K562 (cell line): ENCODE data around the gene HTR1D. TPM values are rescaled to one million over a fixed set of nuclear protein-coding genes. Genes with fewer than 3 reads are reported as not detected.

ENCODE experiments used
- CREB1 ChIP-seq, 2 experiments: sonication (generic) in 1 of 2; formaldehyde crosslinking in 1 of 2; IDR thresholded peaks; 2 replicates each; pipeline versions ENCODE4 v1.6.1 to v1.8.0; 2012 to 2022; ENCODE audit warnings: inconsistent platforms in 1 of 2, mild to moderate bottlenecking in 1 of 2, missing genetic modification reagents in 1 of 2, moderate library complexity in 1 of 2
- E4F1 ChIP-seq: fragments of 250-450 bp; sonication (Bioruptor Pico); IDR thresholded peaks from 2 replicates; pipeline ENCODE4 v1.5.0; 2021; ENCODE audit warnings: mild to moderate bottlenecking, borderline replicate concordance
- ELF2 ChIP-seq: fragments of 250-450 bp; sonication (Bioruptor Pico); IDR thresholded peaks from 2 replicates; pipeline ENCODE4 v1.5.0; 2021; ENCODE audit warnings: mild to moderate bottlenecking
- ELF4 ChIP-seq: fragments of 450-650 bp; formaldehyde crosslinking; IDR thresholded peaks from 2 replicates; pipeline ENCODE4 v1.4.0; 2022; ENCODE audit warnings: missing genetic modification characterization
- HLTF ChIP-seq: fragments of 450-650 bp; IDR thresholded peaks from 2 replicates; pipeline ENCODE4 v1.6.1; 2016
- HNRNPUL1 ChIP-seq: fragments of 200-400 bp; formaldehyde crosslinking; IDR thresholded peaks from 2 replicates; pipeline ENCODE4 v1.6.1; 2017; ENCODE audit warnings: low read length
- NCOA6 ChIP-seq: fragments of 450-650 bp; IDR thresholded peaks from 2 replicates; pipeline ENCODE4 v1.6.1; 2017; ENCODE audit warnings: mild to moderate bottlenecking
- NR2F6 ChIP-seq: fragments of 450-650 bp; formaldehyde crosslinking; IDR thresholded peaks from 2 replicates; pipeline ENCODE4 v1.4.0; 2020; ENCODE audit warnings: mild to moderate bottlenecking
- PKNOX1 ChIP-seq: fragments of 450-650 bp; IDR thresholded peaks from 2 replicates; pipeline ENCODE4 v1.6.1; 2016
- PTBP1 ChIP-seq: fragments of 200-400 bp; formaldehyde crosslinking; IDR thresholded peaks from 2 replicates; pipeline ENCODE4 v1.6.1; 2017; ENCODE audit warnings: low read depth, low read length
- SMAD1 ChIP-seq: fragments of 150-350 bp; IDR thresholded peaks from 2 replicates; pipeline ENCODE4 v1.6.1; 2014; ENCODE audit warnings: low read length, low read depth; ENCODE audit not compliant: partially characterized antibody
- U2AF1 ChIP-seq: fragments of 200-400 bp; formaldehyde crosslinking; optimal IDR thresholded peaks from 2 replicates; pipeline ENCODE3; 2017; ENCODE audit warnings: mild to moderate bottlenecking, low read depth, low read length, moderate library complexity
- XRCC4 ChIP-seq: IDR thresholded peaks from one replicate; pipeline ENCODE4 v1.6.1; 2011; ENCODE audit not compliant: insufficient read depth, insufficient read length; ENCODE audit errors: extremely low read depth
- ZNF12 ChIP-seq: sonication (generic); formaldehyde crosslinking; IDR thresholded peaks from 2 replicates; pipeline ENCODE4 v1.4.0; 2020; ENCODE audit warnings: mild to moderate bottlenecking, missing genetic modification reagents
- ZNF184 ChIP-seq: sonication (generic); formaldehyde crosslinking; IDR thresholded peaks from 2 replicates; pipeline ENCODE4 v1.5.0; 2020; ENCODE audit warnings: missing genetic modification reagents
- polyA plus RNA-seq, 8 experiments: library from polyadenylated mRNA; depleted of rRNA in 4 of 8; stranded (reverse) in 5 of 8; unstranded in 3 of 8; fragments of >200 nt; fragmentation: Nextera tagmentation in 2 of 8; fragmentation: Illumina TruSeq in 1 of 8; extraction: Ambion mirVana in 2 of 8; extraction: Trizol in 1 of 8; gene quantifications; 2 replicates each; pipeline versions ENCODE4 v1.2.1 to v1.2.3, GENCODE V29; 2011 to 2014; ENCODE audit warnings: inconsistent platforms in 1 of 8, missing spikeins in 1 of 8
- total RNA-seq, 7 experiments: library from RNA; depleted of rRNA in 6 of 7; stranded (reverse); fragments of >200 nt in 6 of 7; fragmentation: Illumina TruSeq in 2 of 7; extraction: Trizol in 2 of 7; gene quantifications; 2 replicates each; pipeline versions ENCODE4 v1.2.1 to v1.2.3, GENCODE V29; 2011 to 2021; ENCODE audit warnings: low replicate concordance in 1 of 7

Gene HTR1D
- total and polyA plus RNA-seq, 9 of the 15 experiments (the other 6 are each of a cell fraction or from before 2014, with no cell fraction given): 0.03 to 0.09 (median 0.04) TPM; not detected in 4

- TF ChIP-seq E4F1 (CRISPR knock-in tag): no peak
- TF ChIP-seq NR2F6 (CRISPR knock-in tag): no peak
- TF ChIP-seq XRCC4: no peak
- no peak for TF ChIP-seq PTBP1
- no peak for TF ChIP-seq PKNOX1
- no peak for TF ChIP-seq NCOA6
- no peak for TF ChIP-seq CREB1 (IDR thresholded peaks at IDR 0.05)
- no peak for TF ChIP-seq CREB1 (CRISPR knock-in tag; IDR thresholded peaks at IDR 0.05)
- no peak for TF ChIP-seq ELF2
- TF ChIP-seq HLTF: no peak
- TF ChIP-seq ZNF184 (CRISPR knock-in tag): no peak
- no peak for TF ChIP-seq ZNF12 (CRISPR knock-in tag)
- TF ChIP-seq HNRNPUL1: no peak
- no peak for TF ChIP-seq U2AF1
- no peak for TF ChIP-seq SMAD1
- peak; percentile 66 for TF ChIP-seq ELF4 (CRISPR knock-in tag)
These were observed 47.5 kb downstream of the HTR1D start (continued) for GRCh38 chr1:23169727-23170335.
